Measurements from ENCODE around the gene SLC24A1.
"Not testable (repeated sequence)": the region's sequence is repeated elsewhere in the genome, so short reads cannot be mapped to it uniquely, and the experiment has no call there.

Gene SLC24A1

GRCh38 chr15:65621638-65622037 is at the start of gene SLC24A1:
Gene SLC24A1 (plus strand): TSS chr15:65621938. CDS start chr15:65624081, 2,143 bp downstream.
- DNase-seq, result no peak

GRCh38 chr15:65571971-65572370 is 49.8 kb upstream of the SLC24A1 start:
- DNase-seq, result no peak

- DNase-seq, result no peak
These were observed 45.1 kb upstream of the SLC24A1 start for GRCh38 chr15:65576664-65577063.

- DNase-seq, result no peak
These were observed 44.4 kb upstream of the SLC24A1 start for GRCh38 chr15:65577129-65577996.

- no peak for DNase-seq
These were observed 42.6 kb upstream of the SLC24A1 start for GRCh38 chr15:65578904-65579728.

- no peak for DNase-seq
These were observed 42.0 kb upstream of the SLC24A1 start for GRCh38 chr15:65579762-65580161.

GRCh38 chr15:65580287-65580686 is 41.5 kb upstream of the SLC24A1 start:
- no peak for DNase-seq

GRCh38 chr15:65583701-65584100 is 38.0 kb upstream of the SLC24A1 start:
- no peak for DNase-seq

GRCh38 chr15:65584241-65584640 is 37.5 kb upstream of the SLC24A1 start:
- DNase-seq, result no peak

- DNase-seq, result no peak
These were observed 34.6 kb upstream of the SLC24A1 start for GRCh38 chr15:65587094-65587493.

GRCh38 chr15:65595960-65596359 is 25.8 kb upstream of the SLC24A1 start:
- DNase-seq, result no peak

GRCh38 chr15:65598468-65598867 is 23.3 kb upstream of the SLC24A1 start:
- DNase-seq, result no peak

- DNase-seq, result no peak
These were observed 22.1 kb upstream of the SLC24A1 start for GRCh38 chr15:65599677-65600076.

- DNase-seq, result no peak
These were observed 18.6 kb upstream of the SLC24A1 start for GRCh38 chr15:65603134-65603533.

GRCh38 chr15:65603559-65603958 is 18.2 kb upstream of the SLC24A1 start:
- DNase-seq, result no peak

GRCh38 chr15:65610871-65611718 is 10.6 kb upstream of the SLC24A1 start, which contains the start of gene INTS14:
Gene INTS14 (minus strand): TSS chr15:65611131. CDS start chr15:65607380, 3,751 bp downstream.
- DNase-seq, result peak; percentile 98

- no peak for DNase-seq
These were observed 9.7 kb upstream of the SLC24A1 start for GRCh38 chr15:65611888-65612615.

GRCh38 chr15:65612616-65612946 is 9.2 kb upstream of the SLC24A1 start:
- no peak for DNase-seq

GRCh38 chr15:65612949-65613744 is 8.6 kb upstream of the SLC24A1 start:
- DNase-seq, result no peak

- not testable (repeated sequence) for DNase-seq
These were observed 5.9 kb upstream of the SLC24A1 start for GRCh38 chr15:65615887-65616286.

GRCh38 chr15:65618560-65619109 is 3.1 kb upstream of the SLC24A1 start:
- DNase-seq, result no peak

All from left hindlimb (tissue), 1 donor.